HG03571 (cell line): Measurements from ENCODE around the gene EMSY.

Experiments
- ATAC-seq: cut with Tn5 transposase; IDR thresholded peaks from one replicate; pipeline ENCODE4 v1.9.1; 2021; ENCODE audit not compliant: unreplicated experiment

Gene EMSY

GRCh38 chr11:76455931-76456330 is 11.1 kb downstream of the EMSY start:
- no peak for ATAC-seq

- ATAC-seq: no peak
These were observed 11.8 kb downstream of the EMSY start for GRCh38 chr11:76456571-76456970.

- no peak for ATAC-seq
These were observed 14.5 kb downstream of the EMSY start for GRCh38 chr11:76459299-76459698.

- ATAC-seq: no peak
These were observed 15.0 kb downstream of the EMSY start for GRCh38 chr11:76459846-76460245.

GRCh38 chr11:76462317-76462716 is 17.5 kb downstream of the EMSY start:
- ATAC-seq: no peak

GRCh38 chr11:76465701-76466100 is 20.9 kb downstream of the EMSY start:
- ATAC-seq: no peak

GRCh38 chr11:76466666-76467065 is 21.8 kb downstream of the EMSY start:
- no peak for ATAC-seq

GRCh38 chr11:76469141-76469540 is 24.3 kb downstream of the EMSY start:
- ATAC-seq: no peak

- ATAC-seq: no peak
These were observed 26.6 kb downstream of the EMSY start for GRCh38 chr11:76471382-76471781.

- no peak for ATAC-seq
These were observed 35.4 kb downstream of the EMSY start for GRCh38 chr11:76480241-76480640.

GRCh38 chr11:76491644-76492043 is 46.8 kb downstream of the EMSY start:
- ATAC-seq: no peak

- no peak for ATAC-seq
These were observed 48.2 kb downstream of the EMSY start for GRCh38 chr11:76493040-76493439.

GRCh38 chr11:76493626-76494539 is 49.1 kb downstream of the EMSY start:
- no peak for ATAC-seq

GRCh38 chr11:76495019-76495418 is 50.2 kb downstream of the EMSY start:
- no peak for ATAC-seq

- no peak for ATAC-seq
These were observed 51.4 kb downstream of the EMSY start for GRCh38 chr11:76496174-76496573.

- no peak for ATAC-seq
These were observed 56.8 kb downstream of the EMSY start for GRCh38 chr11:76501526-76502202.

GRCh38 chr11:76506833-76507232 is 62.0 kb downstream of the EMSY start:
- no peak for ATAC-seq

- ATAC-seq: no peak
These were observed 65.5 kb downstream of the EMSY start for GRCh38 chr11:76510060-76511047.

GRCh38 chr11:76512851-76513653 is 68.2 kb downstream of the EMSY start:
- no peak for ATAC-seq

- no peak for ATAC-seq
These were observed 68.8 kb downstream of the EMSY start for GRCh38 chr11:76513654-76514034.
